ENCODE measurements around the gene ANKRD31.

DNA sequence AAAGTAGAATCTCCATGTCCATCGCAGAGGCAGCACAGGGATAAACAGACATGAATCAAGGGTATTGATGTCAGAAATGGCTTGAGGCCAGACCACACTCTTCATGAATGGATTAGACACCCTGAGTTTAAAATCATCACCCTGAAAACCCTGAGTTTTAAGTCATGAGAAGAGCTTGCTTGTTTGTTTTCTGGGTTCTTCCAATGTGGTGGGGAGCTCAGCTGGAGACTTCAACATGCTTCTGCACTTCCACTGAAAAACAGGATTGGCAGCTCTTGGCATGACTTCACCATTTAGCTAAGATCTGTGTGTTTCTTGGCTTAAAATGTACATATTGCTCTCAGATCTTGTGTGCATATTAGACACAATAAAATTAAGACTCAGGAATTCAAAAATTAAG is 194.2 kb downstream of the ANKRD31 start:
- TF ChIP-seq, protein P1, sequence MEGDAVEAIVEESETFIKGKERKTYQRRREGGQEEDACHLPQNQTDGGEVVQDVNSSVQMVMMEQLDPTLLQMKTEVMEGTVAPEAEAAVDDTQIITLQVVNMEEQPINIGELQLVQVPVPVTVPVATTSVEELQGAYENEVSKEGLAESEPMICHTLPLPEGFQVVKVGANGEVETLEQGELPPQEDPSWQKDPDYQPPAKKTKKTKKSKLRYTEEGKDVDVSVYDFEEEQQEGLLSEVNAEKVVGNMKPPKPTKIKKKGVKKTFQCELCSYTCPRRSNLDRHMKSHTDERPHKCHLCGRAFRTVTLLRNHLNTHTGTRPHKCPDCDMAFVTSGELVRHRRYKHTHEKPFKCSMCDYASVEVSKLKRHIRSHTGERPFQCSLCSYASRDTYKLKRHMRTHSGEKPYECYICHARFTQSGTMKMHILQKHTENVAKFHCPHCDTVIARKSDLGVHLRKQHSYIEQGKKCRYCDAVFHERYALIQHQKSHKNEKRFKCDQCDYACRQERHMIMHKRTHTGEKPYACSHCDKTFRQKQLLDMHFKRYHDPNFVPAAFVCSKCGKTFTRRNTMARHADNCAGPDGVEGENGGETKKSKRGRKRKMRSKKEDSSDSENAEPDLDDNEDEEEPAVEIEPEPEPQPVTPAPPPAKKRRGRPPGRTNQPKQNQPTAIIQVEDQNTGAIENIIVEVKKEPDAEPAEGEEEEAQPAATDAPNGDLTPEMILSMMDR (conservative IDR thresholded peaks at IDR 0.05; ENCODE audit: low read depth, low read length), result no peak
- TF ChIP-seq EZH2 (IDR thresholded peaks at IDR 0.05; ENCODE audit: borderline replicate concordance, low read depth, low read length, poor library complexity, severe bottlenecking), result no peak

Measured in A673 (cell line).